HG02970 (cell line): ENCODE data around the gene TOGARAM2.

Experiments used
- ATAC-seq: cut with Tn5 transposase; IDR thresholded peaks from one replicate; pipeline ENCODE4 v1.9.1; 2021; ENCODE audit warnings: mild to moderate bottlenecking, moderate library complexity, moderate number of reproducible peaks; ENCODE audit not compliant: unreplicated experiment, low FRiP score

TOGARAM2 gene

DNA sequence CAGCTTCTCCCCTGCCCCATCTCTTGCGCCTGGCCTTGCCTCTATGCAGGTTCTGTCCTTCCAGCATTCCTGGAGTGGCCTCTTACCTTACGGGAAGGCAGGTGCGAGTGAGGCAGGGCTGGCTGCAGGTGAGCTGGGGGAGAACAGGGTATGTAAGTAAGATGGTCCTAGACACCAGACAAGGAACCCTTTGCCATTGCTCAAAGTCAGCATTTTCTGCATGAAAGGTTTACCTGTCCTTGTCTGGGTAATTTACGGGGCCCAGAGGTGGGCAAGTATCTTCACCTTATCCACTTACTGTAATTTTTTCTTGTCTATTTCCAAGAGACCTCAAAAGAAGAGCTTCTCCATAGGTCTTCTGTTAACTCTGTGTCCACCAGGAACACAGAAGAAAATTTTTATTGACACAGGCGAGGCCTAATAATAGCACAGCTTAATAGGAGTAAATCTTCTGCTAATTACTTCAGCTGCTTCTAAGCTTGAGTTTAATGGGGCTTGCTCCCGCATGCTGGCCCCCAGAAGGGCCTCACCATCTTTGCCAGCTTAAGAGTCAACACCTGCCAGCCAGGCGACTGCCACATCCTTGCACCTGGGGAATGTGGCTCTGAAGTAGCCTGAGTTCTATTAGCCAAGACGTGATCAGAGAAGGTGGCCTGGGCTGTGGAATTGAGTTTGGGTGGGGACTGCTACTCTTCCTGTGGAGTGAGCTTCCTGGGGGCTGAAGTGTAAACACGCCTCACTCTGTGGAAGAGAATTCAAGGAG lies 66.2 kb downstream of the TOGARAM2 start:
- ATAC-seq = no peak

DNA sequence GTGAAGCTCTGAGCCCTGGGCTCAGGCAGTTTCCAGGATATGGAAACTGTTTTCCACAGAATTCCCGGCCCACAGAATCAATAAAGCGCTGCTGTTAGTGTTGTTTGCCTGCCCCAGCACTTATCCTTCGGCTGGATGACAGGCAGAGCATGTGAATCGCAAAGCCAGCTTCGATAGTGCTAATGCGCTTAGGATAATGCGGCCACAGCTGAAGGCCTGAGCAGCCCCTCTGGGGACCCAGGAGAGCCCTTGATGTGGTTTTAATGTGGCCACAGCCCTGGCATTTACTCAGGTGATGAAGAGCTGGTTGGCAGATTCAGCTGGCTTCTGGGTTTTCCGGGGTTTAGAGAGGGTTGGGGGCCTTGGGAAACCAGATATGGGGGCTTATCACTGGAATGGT lies 69.5 kb downstream of the TOGARAM2 start:
- ATAC-seq = no peak

DNA sequence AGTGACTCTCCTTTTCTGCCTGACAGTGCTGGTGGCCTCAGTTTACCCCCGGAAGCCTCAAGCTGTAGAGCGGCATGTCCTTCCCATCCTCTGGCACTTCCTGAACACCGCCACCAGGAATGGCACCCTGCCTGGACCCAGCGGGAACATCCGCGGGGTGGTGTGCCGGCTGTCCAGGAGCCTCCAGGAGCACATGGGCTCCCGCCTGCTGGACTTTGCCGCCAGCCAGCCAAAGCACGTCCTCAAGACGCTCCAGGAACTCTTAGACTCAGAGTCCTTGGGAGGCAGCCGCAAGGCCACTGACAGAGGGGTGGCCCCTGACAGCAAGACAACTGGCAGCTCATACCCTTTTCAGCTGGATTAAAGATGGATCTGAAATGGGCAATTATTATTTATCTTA lies 70.6 kb downstream of the TOGARAM2 start:
- no peak for ATAC-seq

DNA sequence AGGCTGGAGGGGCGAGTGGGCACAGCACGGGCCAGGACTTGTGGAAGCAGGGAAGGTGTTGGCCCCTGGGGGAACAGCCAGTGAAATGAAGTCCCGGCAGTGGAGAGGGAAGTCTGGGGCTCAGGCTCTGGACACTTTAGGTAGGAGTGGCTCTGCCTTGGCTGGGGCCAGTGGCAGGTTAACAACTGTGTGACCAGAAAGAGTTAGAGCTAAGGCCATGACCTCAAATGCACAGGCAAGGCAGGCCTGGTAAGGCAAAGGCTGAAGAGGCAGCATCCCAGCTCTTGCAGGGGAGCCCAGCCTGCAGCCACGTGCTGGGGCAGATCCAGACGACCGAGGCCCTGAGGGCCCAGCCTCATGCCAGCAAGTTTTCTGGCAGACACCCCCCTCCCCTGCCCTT lies 71.7 kb downstream of the TOGARAM2 start:
- no peak for ATAC-seq

DNA sequence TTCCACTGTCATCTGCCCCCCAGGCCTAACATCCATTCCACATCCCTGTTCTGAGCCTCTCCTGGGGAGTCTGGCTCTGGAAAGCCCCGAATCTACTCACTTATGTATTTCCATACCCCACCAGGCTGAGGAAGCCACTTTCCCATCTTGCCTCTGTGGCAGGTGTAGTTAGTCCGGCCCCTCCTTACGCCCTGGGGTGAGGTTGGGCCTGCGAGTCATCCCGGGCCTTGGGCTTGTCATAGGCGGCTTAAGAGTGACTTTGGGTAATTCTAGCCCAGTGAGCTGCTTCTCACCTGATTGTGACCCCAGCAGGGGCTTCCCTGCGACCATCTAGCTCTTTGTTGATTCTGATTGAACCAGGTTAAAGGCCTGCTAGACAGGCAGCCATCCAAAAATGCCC lies 72.1 kb downstream of the TOGARAM2 start:
- ATAC-seq = no peak

DNA sequence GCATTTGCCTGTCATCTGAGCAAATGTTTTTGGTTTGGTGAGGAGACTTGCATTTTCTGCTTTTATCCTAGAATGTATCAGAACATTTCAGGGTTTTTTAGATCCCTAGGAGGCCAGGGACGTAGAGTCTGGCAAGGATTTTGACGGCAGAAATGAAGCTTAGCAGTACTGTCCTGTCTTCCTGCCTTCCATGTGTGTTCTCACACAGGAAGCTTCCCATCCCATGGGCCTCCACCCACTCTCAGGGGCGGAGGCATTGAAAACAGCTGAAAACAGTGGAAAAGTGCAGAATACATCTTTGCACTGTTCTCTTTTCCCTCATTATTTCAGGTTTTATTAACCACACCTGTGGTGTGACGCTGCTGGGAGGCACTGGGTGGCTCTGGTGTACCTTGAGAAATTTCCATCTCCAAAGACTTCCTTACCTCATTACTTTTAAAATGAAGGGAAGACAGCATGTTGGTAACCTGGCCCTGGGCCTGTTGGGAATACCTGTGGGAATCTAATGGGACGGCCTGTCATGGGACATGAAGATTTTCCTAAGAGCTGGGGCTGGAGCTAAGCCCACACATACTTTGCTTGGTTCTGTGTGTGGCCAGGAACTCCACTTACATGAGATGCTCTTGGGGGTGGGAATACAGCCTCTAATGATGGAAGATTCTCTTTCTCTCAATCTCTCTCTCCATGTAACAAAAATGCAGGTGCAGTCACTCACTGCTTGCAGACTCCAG lies 72.7 kb downstream of the TOGARAM2 start:
- ATAC-seq = no peak

DNA sequence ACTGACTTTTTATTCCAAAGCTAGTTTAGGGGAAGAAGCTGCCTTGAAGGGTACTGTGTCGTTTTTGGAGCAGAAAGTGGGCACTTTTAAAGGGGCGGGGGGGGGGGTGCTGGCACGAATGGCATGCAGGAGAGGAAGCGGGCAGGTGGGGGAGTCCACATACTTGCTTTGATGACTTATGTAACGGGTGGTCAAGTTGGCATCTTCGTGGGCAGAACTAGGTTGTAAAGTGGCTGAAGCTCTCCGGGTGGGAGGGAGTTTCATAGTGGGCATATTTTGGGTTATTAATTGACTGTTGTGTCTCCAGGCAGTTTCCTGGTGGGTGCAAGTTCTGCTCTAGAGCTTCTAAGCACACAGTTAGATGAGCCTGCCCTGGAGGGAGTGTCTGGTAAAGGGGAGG lies 73.3 kb downstream of the TOGARAM2 start:
- no peak for ATAC-seq

DNA sequence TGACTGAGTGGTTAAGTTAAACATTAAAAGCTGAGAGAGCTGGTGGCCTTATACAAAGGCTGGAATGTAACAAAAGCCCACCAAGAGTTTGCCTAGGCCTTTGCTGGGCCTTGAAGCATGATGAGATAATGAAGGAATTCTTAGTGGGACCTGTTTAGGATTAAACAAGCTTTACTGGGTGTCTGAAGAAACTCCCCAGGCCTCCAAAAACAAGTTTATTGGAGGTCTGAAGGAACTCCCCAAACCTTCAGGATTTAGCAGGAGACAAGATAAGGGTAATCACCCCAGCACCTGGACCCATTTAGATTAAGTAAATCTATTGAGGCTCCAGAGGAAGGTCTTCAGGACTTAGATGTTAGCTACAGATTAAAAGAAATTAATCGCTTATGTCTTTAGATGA lies 74.5 kb downstream of the TOGARAM2 start:
- ATAC-seq = no peak

DNA sequence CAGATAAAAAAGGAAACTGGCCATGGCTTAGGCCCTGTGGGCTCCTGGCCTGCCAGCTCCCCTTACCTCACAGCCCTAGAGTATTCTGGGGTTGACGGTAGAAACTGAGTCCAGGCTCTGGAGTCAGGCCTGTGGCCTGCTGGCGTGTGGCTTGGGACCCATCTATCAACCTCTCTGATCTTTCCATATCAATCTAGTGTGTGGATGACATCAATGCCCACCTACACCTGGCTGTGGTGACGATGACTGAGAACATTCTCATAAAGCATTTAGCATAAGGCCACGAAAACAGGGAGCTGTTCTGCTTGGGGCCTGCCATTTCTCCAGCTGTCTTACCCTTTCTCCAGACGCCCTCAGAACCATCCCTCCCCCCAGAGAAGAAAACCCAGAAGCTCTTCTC lies 75.4 kb downstream of the TOGARAM2 start:
- ATAC-seq = no peak

DNA sequence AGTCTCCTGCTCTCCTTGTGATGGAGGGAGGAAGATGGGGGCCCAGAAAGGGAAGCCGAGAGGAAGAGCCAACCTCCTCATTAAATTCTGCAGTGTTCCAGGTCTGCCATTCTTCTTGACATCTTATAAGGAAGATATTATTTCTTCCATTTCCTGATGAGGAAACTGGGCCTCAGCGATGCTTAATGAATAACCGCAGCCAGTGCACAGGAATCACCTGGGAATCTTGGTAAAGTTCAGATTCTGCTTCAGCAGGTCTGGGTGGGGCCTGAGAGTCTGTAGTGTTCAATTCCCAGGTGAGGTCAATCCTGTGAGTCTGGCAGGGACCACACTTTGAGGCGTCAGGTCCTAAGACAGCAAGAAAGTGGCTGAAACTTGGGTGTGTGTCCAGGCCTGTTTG lies 75.9 kb downstream of the TOGARAM2 start:
- ATAC-seq = no peak

DNA sequence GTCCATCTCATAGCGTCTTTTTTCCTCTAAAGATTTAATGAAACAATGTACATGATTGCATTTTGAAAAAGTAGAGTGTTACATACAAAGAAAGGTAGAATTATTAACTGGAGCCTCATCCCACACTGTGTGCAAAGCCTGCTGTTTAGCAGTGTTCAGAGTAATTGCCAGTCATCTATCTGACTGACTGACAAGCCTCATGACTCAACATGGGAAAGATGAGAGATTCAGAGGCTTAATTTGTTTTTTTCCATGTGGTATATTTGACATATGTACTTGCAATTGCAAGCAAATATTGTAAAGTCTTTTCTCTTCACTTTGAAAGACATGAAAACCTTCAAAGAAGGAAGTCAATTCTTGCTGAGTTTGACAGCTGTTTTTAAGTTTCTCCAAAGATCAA lies 78.5 kb downstream of the TOGARAM2 start:
- ATAC-seq = no peak

DNA sequence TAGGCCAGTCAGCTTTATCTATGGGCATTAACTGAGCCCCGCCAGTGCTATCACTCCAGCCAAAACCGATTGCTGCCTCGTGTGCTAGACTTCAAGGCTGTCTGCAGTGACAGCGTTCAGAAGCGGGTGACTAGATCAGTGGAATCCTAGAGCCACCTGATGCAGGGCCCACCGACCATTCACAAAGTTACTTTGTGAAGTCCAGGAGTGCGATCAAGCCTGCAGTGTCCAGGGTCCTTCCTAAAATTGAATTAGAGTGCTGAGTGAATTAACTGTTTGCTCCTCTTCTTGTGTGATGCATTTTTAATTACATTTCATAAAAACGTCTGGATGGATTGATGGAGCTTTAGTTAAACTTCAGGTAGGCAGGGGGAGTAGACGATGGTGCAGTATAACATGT lies 79.3 kb downstream of the TOGARAM2 start:
- ATAC-seq = no peak

DNA sequence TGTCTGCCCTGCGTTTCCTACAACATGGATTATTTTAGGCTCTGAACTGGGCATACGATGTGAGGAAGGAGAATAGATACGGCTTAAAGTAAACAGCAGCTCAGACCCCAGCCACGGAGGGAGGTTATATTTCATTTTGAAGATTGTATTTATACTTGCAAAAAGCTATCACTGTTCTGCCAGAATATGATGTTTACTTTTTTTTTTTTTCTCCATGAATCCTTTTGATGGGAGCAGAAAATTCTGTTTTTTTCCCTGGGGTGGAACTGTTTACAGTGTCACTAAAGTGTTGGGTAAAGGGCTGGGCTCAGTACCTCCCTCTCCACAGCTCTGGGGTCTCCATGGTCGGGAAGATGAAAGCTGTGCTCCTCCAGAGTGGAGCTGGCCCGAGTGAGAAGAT lies 80.1 kb downstream of the TOGARAM2 start:
- ATAC-seq = no peak

DNA sequence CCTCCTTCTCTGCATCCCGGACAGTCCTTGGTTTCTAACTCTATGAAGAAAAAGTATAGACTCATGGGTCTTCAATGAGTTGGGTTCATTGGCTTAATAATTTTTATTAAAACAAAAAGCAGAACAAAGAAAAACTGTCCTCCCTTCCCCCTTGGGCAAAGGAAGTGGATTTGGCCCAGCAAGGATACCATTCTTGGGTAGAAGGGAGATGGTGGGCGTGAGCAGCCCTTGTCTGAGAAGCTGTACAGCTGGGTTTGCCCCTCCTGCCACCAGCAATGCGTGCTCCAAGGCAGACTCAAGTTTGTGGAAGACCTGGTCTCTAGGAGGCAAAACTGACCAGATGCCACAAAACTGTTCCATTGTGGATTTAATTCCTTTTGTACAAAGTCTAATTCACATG lies 80.5 kb downstream of the TOGARAM2 start:
- no peak for ATAC-seq

DNA sequence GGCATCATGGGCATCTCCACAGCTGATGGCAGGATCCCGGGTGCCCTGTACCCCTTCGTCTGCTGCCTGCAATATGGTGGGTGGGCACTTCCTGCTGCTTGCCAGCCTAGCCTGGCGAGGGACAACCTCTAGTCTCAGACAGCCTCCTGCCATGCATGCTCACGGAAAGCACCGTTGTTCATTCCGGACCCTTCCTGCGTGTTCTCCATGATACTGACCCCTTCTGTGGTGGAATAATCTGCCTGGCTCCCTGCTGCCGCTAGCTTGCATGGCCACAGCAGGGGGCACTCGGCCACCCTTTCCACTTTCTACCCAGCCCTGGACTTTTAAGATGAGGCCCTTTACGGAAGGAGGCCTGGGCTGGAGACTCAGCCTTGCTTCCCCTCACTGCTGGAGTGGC lies 81.3 kb downstream of the TOGARAM2 start:
- ATAC-seq = no peak

DNA sequence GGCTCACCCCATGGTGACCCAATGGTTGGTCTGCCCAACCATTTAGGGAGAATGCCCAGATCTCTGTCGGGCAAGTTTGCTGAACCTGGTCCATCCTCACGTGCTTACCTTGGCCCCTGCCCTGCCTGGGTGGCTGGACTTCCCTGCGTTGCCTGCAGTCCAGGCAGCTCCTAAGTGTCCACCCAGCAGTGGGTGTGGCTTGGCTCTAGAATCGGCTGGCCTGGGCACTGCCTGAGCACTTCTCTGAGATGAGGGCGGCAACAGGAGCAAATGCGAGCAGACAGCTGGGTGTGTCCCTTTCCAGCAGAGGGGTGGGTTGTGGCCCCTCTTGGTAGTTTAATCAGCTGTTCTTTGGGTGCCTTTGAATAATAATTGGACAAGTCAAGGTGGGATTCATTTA lies 82.0 kb downstream of the TOGARAM2 start:
- ATAC-seq = no peak

DNA sequence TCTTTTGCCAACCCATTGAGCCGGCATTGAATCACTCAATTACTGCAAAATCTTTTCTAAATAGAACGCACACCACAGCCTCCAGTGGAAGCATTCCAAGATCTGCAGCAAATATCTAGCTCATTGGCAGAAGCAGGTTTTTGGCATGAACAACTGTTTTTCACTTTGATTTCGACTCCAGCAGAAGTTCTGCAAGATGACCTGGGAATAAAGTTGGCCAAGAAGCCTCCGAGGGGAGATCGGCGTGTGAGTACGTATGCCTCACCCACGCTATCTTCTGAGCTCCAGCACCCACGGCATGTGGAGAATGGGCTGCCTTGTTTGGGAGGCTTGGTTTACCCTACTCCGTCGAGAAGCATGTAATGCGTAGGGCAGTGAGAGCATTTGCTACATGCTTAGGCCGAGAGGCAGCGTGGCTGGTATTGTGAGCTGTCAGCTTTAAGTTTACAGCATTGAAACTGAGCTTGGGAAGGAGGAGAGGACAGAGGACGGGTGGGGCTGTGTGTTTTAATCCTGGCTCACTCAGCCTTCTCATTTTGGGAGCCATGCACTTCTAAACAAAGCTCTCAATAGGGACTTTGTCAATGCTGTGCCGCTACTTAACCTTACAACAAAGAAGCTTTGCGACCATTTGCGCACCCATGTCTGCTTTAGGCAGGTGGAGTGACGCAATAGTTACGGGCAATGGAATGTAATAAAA lies 82.7 kb downstream of the TOGARAM2 start:
- no peak for ATAC-seq

DNA sequence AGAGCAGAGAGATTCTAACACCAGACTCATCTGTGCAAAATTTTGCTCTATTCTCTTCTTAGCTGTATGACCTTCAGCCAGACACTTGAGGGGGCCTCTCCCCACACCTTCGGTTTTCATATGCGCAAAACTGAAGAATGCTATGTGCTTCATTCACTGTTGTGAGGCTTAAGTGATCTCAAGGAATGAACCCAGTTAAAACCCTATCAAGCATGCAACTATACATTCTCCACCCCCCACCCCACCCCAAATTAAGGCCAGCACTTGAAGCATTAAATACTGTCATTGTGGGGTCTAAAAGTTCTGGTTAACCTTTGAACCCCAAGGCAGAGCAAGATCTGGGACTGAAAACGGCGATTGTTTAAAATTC lies 83.2 kb downstream of the TOGARAM2 start:
- ATAC-seq = no peak

DNA sequence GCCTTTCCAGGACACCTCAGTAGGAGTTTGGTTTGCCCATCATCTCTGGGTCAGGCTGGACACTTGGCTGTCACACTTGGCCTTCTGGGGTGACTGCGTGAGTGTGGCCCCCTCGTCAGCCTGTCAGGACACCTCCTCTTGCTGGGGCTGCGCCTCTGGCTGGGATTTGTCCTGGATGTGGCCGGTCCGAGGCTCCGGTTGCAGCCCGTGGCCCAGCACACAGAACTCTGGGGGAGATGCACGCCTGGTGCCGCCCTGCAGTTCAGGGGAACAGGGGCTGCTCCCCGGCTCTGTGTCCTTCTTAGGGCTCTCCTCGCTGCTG lies 83.6 kb downstream of the TOGARAM2 start:
- no peak for ATAC-seq

DNA sequence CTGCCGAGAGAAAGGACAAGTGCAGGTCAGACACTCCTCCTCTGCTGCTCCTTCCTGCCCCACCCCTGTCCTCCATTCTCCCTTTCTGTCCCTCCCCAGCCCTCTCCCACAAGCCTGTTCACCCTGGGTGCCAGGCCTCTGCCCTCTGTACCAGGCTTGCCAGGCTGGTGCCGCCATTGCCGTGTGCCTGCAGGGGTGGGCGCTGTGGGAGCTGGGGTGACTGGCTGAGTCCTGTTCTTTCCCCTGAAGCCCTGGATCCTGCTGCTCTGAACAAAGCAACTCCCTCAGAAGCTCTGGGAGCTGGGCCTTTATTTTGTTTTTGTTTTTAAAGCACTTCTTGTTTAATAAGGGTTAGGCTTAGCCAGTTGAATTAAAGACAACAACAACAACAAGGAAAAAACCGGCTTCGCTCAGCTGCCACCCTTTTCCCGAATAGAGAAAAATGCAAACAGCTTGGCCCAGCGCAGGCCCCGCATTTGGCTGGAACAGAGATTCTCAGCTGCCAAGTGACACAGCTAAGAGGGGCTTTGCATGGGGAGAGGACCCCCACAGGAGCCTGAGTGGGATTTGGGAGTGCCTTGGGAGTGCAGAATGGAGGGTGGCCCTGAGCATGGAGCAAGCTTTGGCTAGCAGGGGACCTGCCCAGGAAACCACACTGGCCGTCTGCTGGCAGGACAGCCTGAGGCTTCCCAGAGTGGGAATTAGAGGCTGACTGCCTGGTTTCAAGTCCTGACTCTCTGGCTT lies 84.1 kb downstream of the TOGARAM2 start:
- ATAC-seq = no peak

DNA sequence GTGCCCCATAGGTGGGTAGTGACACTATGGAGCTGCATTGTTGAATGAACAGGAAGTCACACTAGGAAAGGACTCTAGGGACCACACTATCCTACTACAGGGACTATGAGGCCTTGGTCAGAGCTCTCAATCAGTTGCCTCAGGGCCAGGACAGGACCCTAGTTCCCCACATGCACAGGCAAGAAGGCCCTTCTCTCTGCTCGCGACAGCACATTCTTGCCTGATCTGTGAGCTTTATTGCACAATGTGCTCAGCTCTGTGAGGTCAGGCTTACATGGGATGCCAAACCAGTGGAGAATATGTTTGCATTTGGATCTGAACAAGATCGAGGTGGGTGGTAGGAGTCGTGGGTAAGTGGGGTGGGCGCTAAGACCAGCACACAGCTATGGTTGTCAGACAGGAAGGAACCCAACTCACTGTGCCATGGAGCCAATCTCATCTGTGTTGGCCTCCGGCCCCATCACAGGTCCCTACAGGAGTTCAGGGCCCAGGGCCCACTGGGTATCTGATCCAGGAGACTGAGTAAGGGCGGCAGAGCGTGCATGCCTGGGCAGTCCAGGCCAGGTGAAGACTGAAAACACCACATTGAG lies 85.3 kb downstream of the TOGARAM2 start:
- ATAC-seq = no peak
